GM21367 (cell line): ENCODE measurements around the gene GFER.
"Not testable (repeated sequence)": the region's sequence is repeated elsewhere in the genome, so short reads cannot be mapped to it uniquely, and the experiment has no call there.

Experiments used
- ATAC-seq: cut with Tn5 transposase; IDR thresholded peaks from one replicate; pipeline ENCODE4 v1.9.1; 2021; ENCODE audit not compliant: unreplicated experiment

Gene GFER

DNA sequence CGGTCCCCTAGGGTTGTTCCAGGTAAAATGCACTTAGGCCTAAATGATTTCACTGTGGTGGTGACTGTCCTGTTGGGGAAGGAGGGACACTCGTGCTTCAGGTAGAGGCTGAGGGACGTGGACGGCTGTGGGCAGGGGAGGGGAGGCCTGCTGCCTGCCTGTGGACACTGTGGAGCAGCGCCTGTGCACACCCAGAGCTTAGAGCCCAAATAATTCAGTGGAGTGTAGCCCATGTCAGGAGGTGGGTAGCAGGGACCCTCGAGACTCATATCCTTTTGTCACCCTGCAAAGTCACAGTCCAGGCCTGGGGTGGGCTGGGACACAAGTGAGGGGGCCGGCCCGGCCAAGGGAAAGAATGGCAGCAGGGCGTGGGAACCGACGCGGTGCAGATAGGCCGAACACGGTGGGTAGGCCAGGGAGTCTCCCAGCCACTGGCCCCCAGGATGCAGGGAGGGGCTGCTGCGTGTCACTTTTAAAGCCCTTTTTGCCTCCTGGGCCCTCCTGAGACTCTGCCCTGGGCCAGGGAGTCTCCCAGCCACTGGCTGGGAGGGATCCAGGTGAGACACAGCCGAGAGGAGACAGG is 42.0 kb downstream of the GFER start:
- no peak for ATAC-seq

GRCh38 chr16:2026461-2027023 is 42.5 kb downstream of the GFER start, which contains the start of gene NHERF2:
Gene NHERF2, plus strand, starts transcription at chr16:2026902. Its CDS starts 104 bp downstream, at chr16:2027006.
- no peak for ATAC-seq

GRCh38 chr16:2027024-2028010 is 43.3 kb downstream of the GFER start:
- ATAC-seq, result no peak

- ATAC-seq, result no peak
Observed at GRCh38 chr16:2028146-2028545, 44.2 kb downstream of the GFER start.

DNA sequence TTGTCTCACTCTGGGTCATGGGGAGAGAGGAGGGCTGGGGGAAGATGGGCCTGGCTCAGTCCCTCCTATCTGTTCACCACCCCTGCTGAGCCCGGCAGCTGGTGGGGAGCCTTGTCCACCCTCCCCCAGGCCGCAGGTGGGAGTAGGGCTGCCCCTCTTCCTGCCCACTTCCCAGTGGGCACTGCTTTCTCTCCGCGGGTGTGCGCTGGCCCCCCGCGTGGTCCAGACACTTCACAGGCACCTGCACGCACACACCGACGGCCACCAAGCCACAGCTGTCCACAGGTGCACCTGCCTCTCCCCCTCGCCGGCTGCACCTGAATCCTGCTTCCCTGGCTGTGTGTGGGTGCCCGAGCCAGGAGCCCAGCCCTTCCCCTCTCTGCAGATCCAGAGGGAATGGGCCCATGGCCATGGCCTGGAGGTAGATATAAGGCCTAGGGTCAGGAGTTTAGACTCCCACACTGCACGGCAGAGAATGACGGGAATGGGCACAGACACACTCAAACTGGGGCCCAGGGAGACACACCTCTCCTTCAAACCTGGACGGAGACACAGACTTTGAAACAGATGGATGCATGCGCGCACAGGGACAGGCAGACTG is 44.7 kb downstream of the GFER start:
- ATAC-seq, result no peak

GRCh38 chr16:2029350-2029749 is 45.4 kb downstream of the GFER start:
- ATAC-seq, result no peak

DNA sequence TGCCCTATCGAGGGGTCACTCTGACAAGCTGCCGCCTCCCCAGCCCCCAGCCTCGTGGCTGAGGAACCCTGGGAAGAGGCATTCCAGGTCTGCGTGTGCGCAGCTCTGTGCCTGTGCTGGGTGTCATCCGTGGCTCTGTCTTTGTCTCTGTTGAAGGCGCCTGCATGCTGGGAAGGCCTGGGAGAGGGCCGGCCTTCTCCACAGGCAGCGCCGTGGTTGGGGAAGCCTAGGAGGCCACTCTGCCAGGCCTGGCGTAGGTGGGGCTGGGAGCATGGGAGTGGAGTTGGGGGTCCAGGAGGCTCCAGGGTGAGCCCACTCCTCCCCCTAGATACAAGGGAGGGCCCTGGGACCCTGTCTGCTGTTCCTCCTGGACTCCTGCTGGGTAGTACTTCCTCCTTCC is 46.0 kb downstream of the GFER start:
- no peak for ATAC-seq

GRCh38 chr16:2031081-2031577 is 47.1 kb downstream of the GFER start:
- no peak for ATAC-seq

DNA sequence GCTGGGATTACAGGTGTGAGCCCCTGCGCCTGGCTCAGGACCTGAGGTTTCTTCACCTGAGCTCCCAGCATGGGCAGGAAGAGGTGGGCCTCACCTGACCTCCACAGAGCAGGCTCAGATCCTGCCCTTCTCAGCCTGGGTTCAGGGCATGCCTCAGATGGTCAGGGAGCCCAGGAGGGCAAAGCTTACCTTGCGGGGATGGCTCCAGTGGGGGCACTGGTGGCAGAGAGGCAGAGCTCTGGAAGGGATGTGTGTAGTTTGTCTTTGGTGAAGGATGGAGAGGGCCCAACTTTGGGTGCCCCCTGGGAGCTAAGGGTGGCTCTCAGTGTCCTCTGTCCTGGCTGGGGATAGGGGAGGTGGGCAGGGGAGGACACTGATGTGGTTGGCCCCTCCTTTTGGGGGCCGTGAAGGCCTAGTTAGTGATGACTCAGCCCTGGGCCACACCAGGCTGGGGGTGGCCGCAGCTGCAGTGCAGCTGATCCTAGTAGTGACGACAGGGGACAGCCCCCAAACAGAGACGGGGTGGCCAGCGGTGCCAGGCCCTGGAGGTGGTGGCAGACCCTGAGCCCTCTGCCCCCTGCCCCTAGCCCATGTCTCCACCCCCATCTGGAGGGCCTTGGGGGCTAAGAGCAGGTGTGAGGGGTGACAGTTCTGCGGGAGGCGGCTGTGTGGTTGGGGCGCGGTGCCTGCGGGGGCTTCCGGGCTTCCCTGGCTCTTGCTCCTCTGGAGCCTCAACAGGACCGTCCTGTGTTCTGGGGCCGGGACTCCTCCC is 48.5 kb downstream of the GFER start:
- ATAC-seq, result no peak

- ATAC-seq, result no peak
Observed at GRCh38 chr16:2033057-2033908, 49.3 kb downstream of the GFER start.

- ATAC-seq, result not testable (repeated sequence)
Observed at GRCh38 chr16:2033909-2034695, 50.1 kb downstream of the GFER start.

DNA sequence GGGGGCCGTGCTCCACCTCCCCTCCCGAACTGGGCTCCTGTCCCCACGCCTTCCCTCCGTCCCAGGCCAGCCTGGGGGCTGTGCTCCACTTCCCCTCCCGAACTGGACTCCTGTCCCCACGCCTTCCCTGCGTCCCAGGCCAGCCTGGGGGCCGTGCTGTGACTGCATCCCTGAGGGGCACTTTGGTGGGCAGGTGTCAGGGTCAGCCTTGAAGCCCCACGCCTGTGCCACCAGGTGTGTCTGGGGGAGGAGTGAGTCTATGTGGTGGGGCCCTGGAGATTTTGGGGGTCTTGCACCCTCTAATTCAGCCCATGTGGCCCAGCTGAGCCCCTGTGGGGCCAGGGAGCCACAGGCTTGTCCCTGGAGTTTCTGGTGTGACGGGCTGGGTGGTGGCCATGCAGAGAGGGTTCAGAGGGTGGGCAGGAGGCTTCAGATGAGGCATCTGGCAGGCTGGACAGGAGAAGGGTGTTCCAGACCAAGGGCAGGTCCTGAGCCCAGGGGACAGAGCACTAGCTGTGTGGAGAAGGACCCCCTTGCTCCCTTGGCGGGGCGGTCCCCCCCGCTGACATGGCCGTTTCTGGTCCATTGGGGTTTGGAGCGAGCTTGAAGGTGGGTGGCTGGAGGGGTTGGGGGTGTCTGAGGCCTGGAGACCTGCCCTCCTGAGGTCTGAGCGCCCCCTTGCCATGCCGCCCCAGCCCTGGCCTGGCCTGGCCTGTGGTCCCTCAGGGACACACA is 50.9 kb downstream of the GFER start:
- ATAC-seq, result no peak

GRCh38 chr16:2035431-2036199 is 51.6 kb downstream of the GFER start:
- no peak for ATAC-seq

- no peak for ATAC-seq
Observed at GRCh38 chr16:2036200-2036966, 52.4 kb downstream of the GFER start.

- ATAC-seq, result no peak
Observed at GRCh38 chr16:2037115-2037514, 53.1 kb downstream of the GFER start.
